PC-9 (cell line): ENCODE data around the gene SDK1. TPM values are rescaled to one million over a fixed set of nuclear protein-coding genes. Genes with fewer than 3 reads are reported as not detected.

ENCODE experiments used
- BruUV-seq: library from RNA; stranded (reverse); fragments of 400-500 nt; replicated peaks from 2 replicates; lab custom pipeline; 2021; lab: Mats Ljungman, UMichigan
- CTCF ChIA-PET: fragments of 300-600 bp; sonication (Branson Sonifier 250); formaldehyde crosslinking; loops from one replicate; lab custom pipeline; 2022; ENCODE audit warnings: antibody characterized with exemption; lab: Charles Lee
- POLR2A ChIA-PET: fragments of 300-600 bp; sonication (Branson Sonifier 250); formaldehyde crosslinking; loops from one replicate; lab custom pipeline; 2022; ENCODE audit warnings: antibody characterized with exemption; ENCODE audit not compliant: unreplicated experiment; lab: Charles Lee
- DNase-seq, 2 experiments: peaks; one replicate each; pipeline versions ENCODE4 v3.0.0 to v3.0.0-alpha.2; 2015 to 2022; ENCODE audit warnings: mixed read lengths in 1 of 2
- H2AFZ ChIP-seq: fragments of 200-600 bp; sonication (generic); 2 replicates; pipeline ENCODE4 v1.8.1; 2017; ENCODE audit warnings: antibody characterized with exemption
- H3F3A ChIP-seq: fragments of 200-600 bp; sonication (generic); 2 replicates; pipeline ENCODE4 v1.8.1; 2017; ENCODE audit warnings: antibody characterized with exemption, mild to moderate bottlenecking, low read depth; ENCODE audit not compliant: insufficient read depth
- H3K27ac ChIP-seq: fragments of 200-600 bp; sonication (generic); 2 replicates; pipeline ENCODE4 v1.6.1; 2016; ENCODE audit warnings: mixed run types
- H3K27me3 ChIP-seq: fragments of 200-600 bp; sonication (generic); 2 replicates; pipeline ENCODE4 v1.6.1; 2016; ENCODE audit warnings: low read depth, mixed run types; ENCODE audit not compliant: insufficient read depth
- H3K36me3 ChIP-seq: fragments of 200-600 bp; sonication (generic); 2 replicates; pipeline ENCODE4 v1.6.1; 2016; ENCODE audit warnings: low read depth, mixed run types
- H3K4me1 ChIP-seq: fragments of 200-600 bp; sonication (generic); replicated peaks from 2 replicates; pipeline ENCODE4 v1.6.1; 2016; ENCODE audit warnings: mixed run types; ENCODE audit not compliant: insufficient read depth
- H3K4me2 ChIP-seq: fragments of 200-600 bp; sonication (generic); 2 replicates; pipeline ENCODE4 v1.6.1; 2017; ENCODE audit warnings: mixed run types
- H3K4me3 ChIP-seq: fragments of 200-600 bp; sonication (generic); 2 replicates; pipeline ENCODE4 v1.6.1; 2016; ENCODE audit warnings: mixed run types
- H3K79me2 ChIP-seq: fragments of 200-600 bp; sonication (generic); 2 replicates; pipeline ENCODE4 v1.6.1; 2017; ENCODE audit warnings: low read depth, mixed run types
- H3K9me2 ChIP-seq: fragments of 200-600 bp; sonication (generic); 2 replicates; pipeline ENCODE4 v1.8.1; 2017; ENCODE audit warnings: mild to moderate bottlenecking; ENCODE audit not compliant: insufficient read depth
- H3K9me3 ChIP-seq: fragments of 200-600 bp; sonication (generic); 2 replicates; pipeline ENCODE4 v1.8.1; 2016; ENCODE audit warnings: low read depth; ENCODE audit not compliant: insufficient read depth
- H4K20me1 ChIP-seq: fragments of 200-600 bp; sonication (generic); 2 replicates; pipeline ENCODE4 v1.8.1; 2017; ENCODE audit not compliant: insufficient read depth
- EZH2 ChIP-seq: fragments of 200-600 bp; sonication (generic); IDR thresholded peaks from 2 replicates; pipeline ENCODE4 v1.8.0; 2017; ENCODE audit warnings: antibody characterized with exemption, low read depth
- intact Hi-C: fragments of 100-400 bp; cut with micrococcal nuclease; formaldehyde crosslinking; loops from one replicate; pipeline ENCODE4 v1.10.0; 2022; ENCODE audit not compliant: unreplicated experiment
- total RNA-seq: library from RNA; stranded (reverse); gene quantifications from 2 replicates; pipeline ENCODE4 v1.2.3, GENCODE V29; 2021
- TF ChIP-seq, protein P1 (sequence below): fragments of 200-600 bp; sonication (generic); conservative IDR thresholded peaks from 2 replicates; pipeline ENCODE4 v1.6.1; 2017; ENCODE audit warnings: mixed run types, antibody characterized with exemption, mild to moderate bottlenecking, moderate library complexity

The SDK1 gene
- total RNA-seq, 1 experiment from 2014 or later = not detected

DNA sequence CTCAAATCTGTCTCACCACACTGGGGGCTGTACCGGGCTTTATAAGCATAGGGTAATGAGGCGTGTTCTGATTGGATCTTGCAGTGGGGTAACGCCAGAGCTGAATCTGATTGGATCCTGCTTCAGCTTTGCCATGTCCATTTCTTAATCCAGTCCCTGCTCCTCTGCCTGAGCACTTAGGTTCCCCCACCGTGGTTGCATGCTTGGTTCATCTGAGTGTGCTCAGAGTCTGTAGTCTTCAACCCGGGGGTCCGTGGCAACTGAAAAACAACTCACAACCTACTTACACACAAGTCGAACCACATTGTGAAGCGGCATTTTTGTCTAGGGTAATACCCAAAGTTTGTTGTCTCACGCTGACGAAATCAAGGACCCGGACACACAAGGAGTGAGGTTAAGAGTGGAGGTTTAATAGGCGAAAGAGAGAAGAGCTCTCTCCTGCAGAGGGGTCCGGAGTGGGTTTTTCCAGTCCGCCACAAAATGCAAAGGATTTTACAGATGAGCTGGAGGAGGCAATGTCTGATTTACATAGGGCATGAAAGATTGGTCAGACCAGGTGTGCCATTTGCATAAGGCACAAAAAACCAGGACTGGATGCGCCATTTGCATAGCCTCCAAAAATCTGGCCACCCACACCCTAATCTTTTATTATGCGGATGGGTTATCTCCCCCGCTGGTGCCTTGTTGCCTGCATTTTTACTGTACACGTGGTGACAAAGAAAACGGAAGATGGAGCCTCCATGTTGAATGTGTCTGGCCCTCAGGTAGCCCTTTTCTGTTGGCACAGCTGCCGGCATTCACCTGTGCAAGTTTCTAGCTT, 739.3 kb downstream of the SDK1 start:
- CTCF ChIA-PET = no interaction called here
- Histone ChIP-seq H3K27ac (no peak overlapping the region), H4K20me1 (no peaks in the 10 kb centered on the region), H3K36me3 (no peaks in the 10 kb centered on the region), H3K27me3 (peaks cover 65% of the 10 kb centered on the region), H3K4me1 (no peaks in the 10 kb centered on the region), H3K4me2 (no peak overlapping the region), H3K79me2 (no peaks in the 10 kb centered on the region), H3F3A (no peaks in the 10 kb centered on the region), H3K9me2 (no peaks in the 10 kb centered on the region), H3K9me3 (no peaks in the 10 kb centered on the region), H3K4me3 (no peak overlapping the region), H2AFZ (no peak overlapping the region)
- TF ChIP-seq EZH2 = no peak
- TF ChIP-seq, protein P1, sequence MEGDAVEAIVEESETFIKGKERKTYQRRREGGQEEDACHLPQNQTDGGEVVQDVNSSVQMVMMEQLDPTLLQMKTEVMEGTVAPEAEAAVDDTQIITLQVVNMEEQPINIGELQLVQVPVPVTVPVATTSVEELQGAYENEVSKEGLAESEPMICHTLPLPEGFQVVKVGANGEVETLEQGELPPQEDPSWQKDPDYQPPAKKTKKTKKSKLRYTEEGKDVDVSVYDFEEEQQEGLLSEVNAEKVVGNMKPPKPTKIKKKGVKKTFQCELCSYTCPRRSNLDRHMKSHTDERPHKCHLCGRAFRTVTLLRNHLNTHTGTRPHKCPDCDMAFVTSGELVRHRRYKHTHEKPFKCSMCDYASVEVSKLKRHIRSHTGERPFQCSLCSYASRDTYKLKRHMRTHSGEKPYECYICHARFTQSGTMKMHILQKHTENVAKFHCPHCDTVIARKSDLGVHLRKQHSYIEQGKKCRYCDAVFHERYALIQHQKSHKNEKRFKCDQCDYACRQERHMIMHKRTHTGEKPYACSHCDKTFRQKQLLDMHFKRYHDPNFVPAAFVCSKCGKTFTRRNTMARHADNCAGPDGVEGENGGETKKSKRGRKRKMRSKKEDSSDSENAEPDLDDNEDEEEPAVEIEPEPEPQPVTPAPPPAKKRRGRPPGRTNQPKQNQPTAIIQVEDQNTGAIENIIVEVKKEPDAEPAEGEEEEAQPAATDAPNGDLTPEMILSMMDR = no peak
- no TSS peak for BruUV-seq
- DNase-seq = no peak
- POLR2A ChIA-PET = no interaction called here
- intact Hi-C loops = no loop called here

DNA sequence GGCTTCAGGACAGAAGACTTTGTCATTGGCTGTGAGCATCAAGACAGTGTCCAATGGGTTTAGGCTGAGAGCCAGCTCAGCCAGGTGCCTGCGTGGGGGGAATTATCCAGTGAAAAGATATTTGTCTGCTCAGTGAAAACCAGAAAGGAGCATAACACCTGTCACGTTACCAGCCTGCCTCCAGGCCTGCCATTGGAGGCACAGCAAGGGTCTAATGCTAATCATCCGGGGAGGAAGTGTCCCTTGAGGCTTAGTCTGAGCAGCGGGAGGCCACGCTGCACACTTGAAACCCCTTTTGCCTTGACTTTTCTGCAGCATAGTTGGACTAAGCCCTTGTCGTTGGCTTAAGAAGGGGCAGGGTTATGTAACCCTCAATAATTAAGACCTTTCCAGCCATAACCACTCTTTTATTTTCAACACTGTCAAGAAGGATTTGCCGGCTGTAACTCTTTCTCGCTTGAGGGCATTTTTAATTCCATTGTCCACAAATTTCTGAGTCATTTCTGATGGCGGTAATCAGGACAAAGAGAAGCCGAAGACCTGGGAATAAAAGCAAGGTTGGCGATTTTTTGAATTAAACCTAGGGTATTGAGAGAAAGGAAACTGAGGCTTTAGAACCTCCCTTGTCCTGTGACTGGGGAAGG, 741.5 kb downstream of the SDK1 start:
- H3K27ac ChIP-seq = peak overlapping the region; percentile 11; the same call in 1 of the 2 replicates
- intact Hi-C loops = no loop called here
- no TSS peak for BruUV-seq
- H2AFZ ChIP-seq = no peak overlapping the region
- no peaks in the 10 kb centered on the region for H4K20me1 ChIP-seq
- no peaks in the 10 kb centered on the region for H3K36me3 ChIP-seq
- no peaks in the 10 kb centered on the region for H3K4me1 ChIP-seq
- H3K4me3 ChIP-seq = no peak overlapping the region
- no peaks in the 10 kb centered on the region for H3K79me2 ChIP-seq
- TF ChIP-seq, protein P1 = no peak
- H3K9me3 ChIP-seq = no peaks in the 10 kb centered on the region
- DNase-seq = peak in 1 of 2 experiments; percentile 55
- ChIA-PET CTCF (no interaction called here), POLR2A (no interaction called here)
- H3K9me2 ChIP-seq = no peaks in the 10 kb centered on the region
- peak overlapping the region; percentile 31 for H3K4me2 ChIP-seq
- no peaks in the 10 kb centered on the region for H3F3A ChIP-seq
- H3K27me3 ChIP-seq = peaks cover 59% of the 10 kb centered on the region

DNA sequence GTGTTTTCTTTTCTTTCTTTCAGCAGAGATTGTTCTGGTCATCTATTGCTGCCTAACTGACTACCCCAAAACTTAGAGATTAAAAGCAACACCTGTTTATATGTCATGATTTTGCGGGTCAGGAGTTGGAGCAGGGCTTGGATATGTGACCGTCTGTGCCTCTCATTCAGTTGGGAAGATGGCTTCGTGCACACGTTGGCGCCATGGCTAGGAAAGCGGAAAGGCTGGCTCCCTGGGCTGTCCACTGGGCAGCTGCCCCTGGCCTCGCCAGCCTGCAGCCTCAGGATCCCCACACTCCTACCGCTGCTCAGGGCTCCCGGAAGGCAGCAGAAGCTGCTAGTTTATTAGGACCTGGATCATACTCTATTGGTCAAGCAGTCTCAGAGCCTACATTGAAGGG, 742.9 kb downstream of the SDK1 start:
- Histone ChIP-seq H3K27ac (no peak overlapping the region), H3K79me2 (no peaks in the 10 kb centered on the region), H3K4me2 (no peak overlapping the region), H3K9me2 (no peaks in the 10 kb centered on the region), H3K36me3 (no peaks in the 10 kb centered on the region), H3K4me3 (no peak overlapping the region), H3F3A (no peaks in the 10 kb centered on the region), H3K4me1 (no peaks in the 10 kb centered on the region), H2AFZ (no peak overlapping the region), H3K27me3 (peaks cover 67% of the 10 kb centered on the region), H4K20me1 (no peaks in the 10 kb centered on the region), H3K9me3 (no peaks in the 10 kb centered on the region)
- POLR2A ChIA-PET = no interaction called here
- DNase-seq = no peak
- no peak for TF ChIP-seq EZH2
- TF ChIP-seq, protein P1 = no peak
- CTCF ChIA-PET = interaction anchor here (0.6 kb wide), 1 partner anchor 12 kb away, joined by 5 read pairs; no protein-coding TSS in a partner anchor
- no TSS peak for BruUV-seq
- intact Hi-C loops = no loop called here
